IMR-90 (cell line): Measurements from ENCODE around the gene ITPR2. TPM values are rescaled to one million over a fixed set of nuclear protein-coding genes. Genes with fewer than 3 reads are reported as not detected.
"Not testable (repeated sequence)": the region's sequence is repeated elsewhere in the genome, so short reads cannot be mapped to it uniquely, and the experiment has no call there.

Experiments used
- ATAC-seq: fragments of 200-7000 bp; cut with Tn5 transposase; 2 replicates; pipeline ENCODE4 v1.9.1; 2020; ENCODE audit warnings: low read depth, mild to moderate bottlenecking, moderate library complexity
- BruUV-seq: library from RNA; stranded (reverse); fragments of 400-500 nt; replicated peaks from 2 replicates; lab custom pipeline; 2021; lab: Mats Ljungman, UMichigan
- CTCF ChIA-PET: fragments of 300-600 bp; formaldehyde crosslinking; extraction: SDS; loops from one replicate; lab custom pipeline; 2021; ENCODE audit warnings: antibody characterized with exemption; lab: Yijun Ruan, JAX
- POLR2A ChIA-PET: fragments of 300-600 bp; sonication (Branson Sonifier 250); formaldehyde crosslinking; loops from one replicate; lab custom pipeline; 2022; ENCODE audit warnings: antibody characterized with exemption; ENCODE audit not compliant: unreplicated experiment; lab: Charles Lee
- DNase-seq: peaks from one replicate; pipeline ENCODE4 v3.0.0; 2013
- H2AFZ ChIP-seq: replicated peaks from 2 replicates; pipeline ENCODE3; 2013; ENCODE audit warnings: low read length, mild to moderate bottlenecking; ENCODE audit not compliant: poor library complexity
- H2AK5ac ChIP-seq: 2 replicates; pipeline ENCODE4 v1.6.1; 2013; ENCODE audit warnings: low read depth, low read length, inconsistent platforms
- H2AK9ac ChIP-seq: replicated peaks from 2 replicates; pipeline ENCODE3; 2013; ENCODE audit warnings: mild to moderate bottlenecking, low read depth, low read length, moderate library complexity; ENCODE audit not compliant: poor library complexity
- H2BK120ac ChIP-seq: 2 replicates; pipeline ENCODE4 v1.6.1; 2013; ENCODE audit warnings: low read depth, low read length, inconsistent platforms
- H2BK15ac ChIP-seq: 3 replicates; pipeline ENCODE4 v1.6.1; 2013; ENCODE audit warnings: low read depth, low read length, inconsistent platforms
- H2BK20ac ChIP-seq: 2 replicates; pipeline ENCODE4 v1.6.1; 2013; ENCODE audit warnings: low read depth, mild to moderate bottlenecking, inconsistent platforms, low read length, moderate library complexity
- H2BK5ac ChIP-seq: 2 replicates; pipeline ENCODE4 v1.6.1; 2013; ENCODE audit warnings: mild to moderate bottlenecking, low read depth, low read length, inconsistent platforms; ENCODE audit not compliant: poor library complexity, severe bottlenecking
- H3K14ac ChIP-seq: replicated peaks from 2 replicates; pipeline ENCODE4 v1.6.1; 2013; ENCODE audit warnings: low read depth, low read length, inconsistent platforms
- H3K18ac ChIP-seq: 2 replicates; pipeline ENCODE4 v1.6.1; 2013; ENCODE audit warnings: low read depth, low read length, control low read depth
- H3K23ac ChIP-seq: 2 replicates; pipeline ENCODE4 v1.6.1; 2013; ENCODE audit warnings: low read depth, low read length, inconsistent platforms
- H3K27ac ChIP-seq: 2 replicates; pipeline ENCODE4 v1.5.1; 2013; ENCODE audit warnings: mild to moderate bottlenecking, control low read depth, low read length; ENCODE audit not compliant: insufficient read depth
- H3K27me3 ChIP-seq: 2 replicates; pipeline ENCODE4 v1.6.1; 2013; ENCODE audit warnings: low read length; ENCODE audit not compliant: control insufficient read depth, insufficient read depth
- H3K36me3 ChIP-seq: 2 replicates; pipeline ENCODE4 v1.6.1; 2013; ENCODE audit warnings: low read length, mixed read lengths; ENCODE audit not compliant: control insufficient read depth, insufficient read depth
- H3K4ac ChIP-seq: 2 replicates; pipeline ENCODE4 v1.6.1; 2013; ENCODE audit warnings: low read depth, low read length, inconsistent platforms
- H3K4me1 ChIP-seq: 2 replicates; pipeline ENCODE4 v1.6.1; 2013; ENCODE audit warnings: low read length, mixed read lengths; ENCODE audit not compliant: control insufficient read depth, insufficient read depth
- H3K4me2 ChIP-seq: 2 replicates; pipeline ENCODE4 v1.6.1; 2013; ENCODE audit warnings: low read depth, mild to moderate bottlenecking, control low read depth, low read length, moderate library complexity
- H3K4me3 ChIP-seq: 2 replicates; pipeline ENCODE4 v1.5.1; 2013; ENCODE audit warnings: low read depth, mild to moderate bottlenecking, control low read depth, low read length, moderate library complexity; ENCODE audit not compliant: insufficient read depth
- H3K56ac ChIP-seq: 2 replicates; pipeline ENCODE4 v1.6.1; 2013; ENCODE audit warnings: low read length, inconsistent platforms; ENCODE audit not compliant: insufficient read depth; ENCODE audit errors: extremely low read depth
- H3K79me1 ChIP-seq, 2 experiments: 2 replicates each; pipeline ENCODE4 v1.6.1; 2013; ENCODE audit warnings: low read length in 2 of 2, inconsistent platforms in 1 of 2, low read depth in 1 of 2
- H3K9ac ChIP-seq: 2 replicates; pipeline ENCODE4 v1.6.1; 2013; ENCODE audit warnings: low read depth, low read length, control low read depth
- H3K9me1 ChIP-seq: 2 replicates; pipeline ENCODE4 v1.6.1; 2013; ENCODE audit warnings: low read length, inconsistent platforms; ENCODE audit not compliant: insufficient read depth
- H3K9me3 ChIP-seq: 2 replicates; pipeline ENCODE4 v1.6.1; 2013; ENCODE audit warnings: low read length; ENCODE audit not compliant: control insufficient read depth, insufficient read depth
- H4K20me1 ChIP-seq: 2 replicates; pipeline ENCODE4 v1.6.1; 2013; ENCODE audit warnings: low read length, inconsistent platforms; ENCODE audit not compliant: insufficient read depth
- H4K5ac ChIP-seq: 2 replicates; pipeline ENCODE4 v1.6.1; 2013; ENCODE audit warnings: mild to moderate bottlenecking, low read depth, low read length, control low read depth
- H4K8ac ChIP-seq, 2 experiments: 2 replicates each; pipeline ENCODE4 v1.6.1; 2013; ENCODE audit warnings: low read depth in 2 of 2, low read length in 2 of 2, control low read depth in 1 of 2, inconsistent platforms in 1 of 2
- H4K91ac ChIP-seq: 2 replicates; pipeline ENCODE4 v1.6.1; 2013; ENCODE audit warnings: low read depth, low read length, inconsistent platforms; ENCODE audit not compliant: insufficient read depth
- WGBS, 2 experiments: methylation state at CpG; one replicate each; pipeline versions ENCODE4 v1.1.5 to v1.1.7; 2013; ENCODE audit warnings: missing lambda C conversion rate in 2 of 2; ENCODE audit not compliant: insufficient read length in 1 of 2; ENCODE audit errors: extremely low coverage in 2 of 2; 5-methylcytosine and 5-hydroxymethylcytosine counted together
- dilution Hi-C: fragments of 300-500 bp; cut with HindIII; formaldehyde crosslinking; loops from one replicate; pipeline ENCODE4 v1.14.3; 2018; ENCODE audit warnings: low sequenced_read_pairs; ENCODE audit not compliant: unreplicated experiment
- in situ Hi-C: fragments of 300-500 bp; cut with MboI; formaldehyde crosslinking; loops from 3 replicates; pipeline ENCODE4 v1.14.3; 2019; ENCODE audit warnings: low sequenced_read_pairs, inconsistent platforms, mixed read lengths
- intact Hi-C: fragments of 100-400 bp; cut with micrococcal nuclease; formaldehyde crosslinking; loops from 2 replicates; pipeline ENCODE4 v1.10.0; 2022
- polyA plus RNA-seq, 3 experiments: library from polyadenylated mRNA; depleted of rRNA; stranded (reverse); fragments of >200 nt; gene quantifications; 2 replicates each; pipeline ENCODE4 v1.2.3, GENCODE V29; 2012; ENCODE audit warnings: low replicate concordance in 1 of 3
- total RNA-seq: library from RNA; depleted of rRNA; stranded (reverse); fragments of >200 nt; gene quantifications from 2 replicates; pipeline ENCODE4 v1.2.3, GENCODE V29; 2012

The ITPR2 gene
- total and polyA plus RNA-seq, 2 of the 4 experiments (the other 2 are of a cell fraction): 1.2 to 9.0 TPM

GRCh38 chr12:26671487-26671886 lies 161.5 kb downstream of the ITPR2 start:
- no CpG with 5 or more reads among the region's 5 CpGs for WGBS, 2 experiments
- H3K56ac ChIP-seq, H4K91ac ChIP-seq, H2BK15ac ChIP-seq, H3K36me3 ChIP-seq, intact Hi-C loops, ATAC-seq, H2AK9ac ChIP-seq, H3K9ac ChIP-seq, BruUV-seq, H4K8ac ChIP-seq, H4K20me1 ChIP-seq, H3K18ac ChIP-seq, H3K27ac ChIP-seq, H2BK20ac ChIP-seq, DNase-seq, H3K4ac ChIP-seq, dilution Hi-C loops, H2BK120ac ChIP-seq, POLR2A ChIA-PET, H3K4me1 ChIP-seq, H3K79me1 ChIP-seq, H3K4me3 ChIP-seq, H2BK5ac ChIP-seq, in situ Hi-C loops, H3K23ac ChIP-seq, H4K5ac ChIP-seq, CTCF ChIA-PET, H2AK5ac ChIP-seq, H3K9me3 ChIP-seq, H3K14ac ChIP-seq, H3K27me3 ChIP-seq, H3K4me2 ChIP-seq, H2AFZ ChIP-seq, H3K9me1 ChIP-seq: not testable (repeated sequence)
